ENCODE measurements around the gene IVL.

Gene IVL

DNA sequence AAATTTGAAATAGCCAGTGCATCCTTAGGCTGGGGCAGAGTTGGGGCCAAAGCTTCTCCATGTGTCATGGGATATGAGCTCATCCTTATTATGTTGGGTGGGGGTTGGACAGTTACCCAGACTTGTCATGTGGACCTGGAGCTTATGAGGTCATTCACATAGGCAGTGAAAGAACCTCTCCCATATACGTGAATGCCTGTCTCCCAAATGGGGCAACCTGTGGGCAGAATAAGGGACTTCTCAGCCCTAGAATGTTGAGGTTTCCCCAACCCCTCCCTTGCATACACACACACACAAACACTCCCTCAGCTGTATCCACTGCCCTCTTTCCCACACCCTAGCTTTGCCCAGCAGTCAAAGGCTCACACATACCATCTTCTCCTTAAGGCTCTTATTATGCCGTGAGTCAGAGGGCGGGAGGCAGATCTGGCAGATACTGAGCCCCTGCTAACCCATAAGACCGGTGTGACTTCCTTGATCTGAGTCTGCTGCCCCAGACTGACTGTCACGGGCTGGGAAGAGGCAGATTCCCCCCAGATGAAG is 2.3 kb upstream of the IVL start (continued):
- TF ChIP-seq ZBTB48 (tag by site-specific recombination; IDR thresholded peaks at IDR 0.05) (peak; percentile 65; the same call in 1 of the 2 replicates), ZNF335 (tag by site-specific recombination; conservative IDR thresholded peaks at IDR 0.05) (peak; percentile 61)

DNA sequence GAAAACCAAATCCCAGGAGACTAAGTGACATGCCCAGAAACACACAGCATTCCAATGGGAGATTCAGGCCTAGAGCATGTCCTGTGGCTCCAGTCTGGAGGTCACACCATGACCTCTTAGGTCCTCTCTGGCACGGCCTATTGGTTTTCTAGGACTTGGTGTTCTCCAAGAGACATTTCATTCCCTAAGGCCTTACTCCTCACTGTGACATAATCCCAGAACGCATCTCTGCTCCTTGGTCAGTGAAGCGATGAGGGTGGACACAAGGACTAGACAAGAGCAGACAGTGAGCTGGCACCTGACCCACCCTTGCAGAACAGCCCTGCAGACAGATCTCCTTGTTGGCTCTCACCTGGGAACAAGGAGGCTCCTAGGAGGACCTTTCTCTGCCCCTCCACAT is 860 bp downstream of the IVL start:
- Histone ChIP-seq H3K27ac (ENCODE audit: extremely low read depth, low read depth, low read length) (no peak overlapping the region), H3K9me3 (ENCODE audit: control insufficient read depth, insufficient read depth, low read depth, low read length) (no peaks in the 10 kb centered on the region), H3K4me3 (ENCODE audit: low read depth, low read length) (no peak overlapping the region), H3K36me3 (ENCODE audit: control insufficient read depth in 2 of 2, insufficient read depth in 1 of 2, low read length in 2 of 2) (no peaks in the 10 kb centered on the region), H3K4me1 (ENCODE audit: control insufficient read depth, insufficient read depth, low read length) (no peaks in the 10 kb centered on the region)
- ChIA-PET POLR2A (no interaction called here), CTCF (interaction anchor here (1.0 kb wide), 1 partner anchor 31 kb away, joined by 3 read pairs; the partner anchor contains the start of gene SMCP)
- TF ChIP-seq, protein P1, sequence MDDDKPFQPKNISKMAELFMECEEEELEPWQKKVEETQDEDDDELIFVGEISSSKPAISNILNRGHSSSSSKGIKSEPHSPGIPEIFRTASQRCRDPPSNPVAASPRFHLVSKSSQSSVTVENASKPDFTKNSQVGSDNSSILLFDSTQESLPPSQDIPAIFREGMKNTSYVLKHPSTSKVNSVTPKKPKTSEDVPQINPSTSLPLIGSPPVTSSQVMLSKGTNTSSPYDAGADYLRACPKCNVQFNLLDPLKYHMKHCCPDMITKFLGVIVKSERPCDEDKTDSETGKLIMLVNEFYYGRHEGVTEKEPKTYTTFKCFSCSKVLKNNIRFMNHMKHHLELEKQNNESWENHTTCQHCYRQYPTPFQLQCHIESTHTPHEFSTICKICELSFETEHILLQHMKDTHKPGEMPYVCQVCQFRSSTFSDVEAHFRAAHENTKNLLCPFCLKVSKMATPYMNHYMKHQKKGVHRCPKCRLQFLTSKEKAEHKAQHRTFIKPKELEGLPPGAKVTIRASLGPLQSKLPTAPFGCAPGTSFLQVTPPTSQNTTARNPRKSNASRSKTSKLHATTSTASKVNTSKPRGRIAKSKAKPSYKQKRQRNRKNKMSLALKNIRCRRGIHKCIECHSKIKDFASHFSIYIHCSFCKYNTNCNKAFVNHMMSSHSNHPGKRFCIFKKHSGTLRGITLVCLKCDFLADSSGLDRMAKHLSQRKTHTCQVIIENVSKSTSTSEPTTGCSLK (tag by site-specific recombination; IDR thresholded peaks at IDR 0.05): no peak
- TF ChIP-seq GLIS1 (tag by site-specific recombination; IDR thresholded peaks at IDR 0.05): no peak
- TF ChIP-seq HOXD13 (CRISPR knock-in tag; IDR thresholded peaks at IDR 0.05; ENCODE audit: borderline replicate concordance): no peak

DNA sequence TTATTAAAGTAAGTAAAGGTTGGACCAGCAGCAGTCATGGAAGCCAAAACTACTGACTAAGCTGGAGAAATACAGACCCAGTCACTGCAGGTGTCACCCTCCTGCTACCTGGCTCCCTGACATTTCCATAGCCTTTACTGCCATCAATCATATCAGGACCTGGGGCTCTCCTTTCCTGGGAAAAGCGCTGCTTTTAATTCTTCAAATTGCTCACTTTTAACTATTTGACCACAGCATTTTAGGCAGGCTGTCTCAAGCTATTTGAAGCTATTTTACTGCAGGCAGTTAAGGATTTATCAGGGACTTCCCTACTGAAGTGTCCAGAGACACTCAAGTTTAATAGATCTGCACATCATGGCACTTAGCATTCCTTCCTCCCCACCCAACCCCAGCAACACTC is 4.1 kb downstream of the IVL start:
- Histone ChIP-seq H3K9me3 (ENCODE audit: control insufficient read depth, insufficient read depth, low read depth, low read length) (no peaks in the 10 kb centered on the region), H3K27ac (ENCODE audit: extremely low read depth, low read depth, low read length) (no peak overlapping the region), H3K36me3 (ENCODE audit: control insufficient read depth in 2 of 2, insufficient read depth in 1 of 2, low read length in 2 of 2) (no peaks in the 10 kb centered on the region), H3K4me1 (ENCODE audit: control insufficient read depth, insufficient read depth, low read length) (no peaks in the 10 kb centered on the region), H3K4me3 (ENCODE audit: low read depth, low read length) (no peak overlapping the region)
- ChIA-PET CTCF (interaction anchor here (0.5 to 2.0 kb wide), 3 partner anchors 266 to 341 kb away, joined by 3 to 9 read pairs (median 4); no protein-coding TSS in a partner anchor), POLR2A (no interaction called here)
- TF ChIP-seq, protein P2, sequence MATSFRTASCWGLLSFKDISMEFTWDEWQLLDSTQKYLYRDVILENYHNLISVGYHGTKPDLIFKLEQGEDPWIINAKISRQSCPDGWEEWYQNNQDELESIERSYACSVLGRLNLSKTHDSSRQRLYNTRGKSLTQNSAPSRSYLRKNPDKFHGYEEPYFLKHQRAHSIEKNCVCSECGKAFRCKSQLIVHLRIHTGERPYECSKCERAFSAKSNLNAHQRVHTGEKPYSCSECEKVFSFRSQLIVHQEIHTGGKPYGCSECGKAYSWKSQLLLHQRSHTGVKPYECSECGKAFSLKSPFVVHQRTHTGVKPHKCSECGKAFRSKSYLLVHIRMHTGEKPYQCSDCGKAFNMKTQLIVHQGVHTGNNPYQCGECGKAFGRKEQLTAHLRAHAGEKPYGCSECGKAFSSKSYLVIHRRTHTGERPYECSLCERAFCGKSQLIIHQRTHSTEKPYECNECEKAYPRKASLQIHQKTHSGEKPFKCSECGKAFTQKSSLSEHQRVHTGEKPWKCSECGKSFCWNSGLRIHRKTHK (tag by site-specific recombination; IDR thresholded peaks at IDR 0.05): no peak
- TF ChIP-seq ZNF239 (tag by site-specific recombination; IDR thresholded peaks at IDR 0.05) (no peak), EGR2 (tag by site-specific recombination; IDR thresholded peaks at IDR 0.05; ENCODE audit: low read depth) (no peak), ZNF501 (tag by site-specific recombination; IDR thresholded peaks at IDR 0.05) (no peak), ZNF596 (tag by site-specific recombination; IDR thresholded peaks at IDR 0.05) (no peak), ZNF529 (tag by site-specific recombination; IDR thresholded peaks at IDR 0.05; ENCODE audit: insufficient replicate concordance) (no peak), HOXA7 (CRISPR knock-in tag; IDR thresholded peaks at IDR 0.05; ENCODE audit: borderline replicate concordance) (no peak)

- CTCF ChIA-PET: interaction anchor here (0.5 to 2.0 kb wide), 3 partner anchors 267 to 342 kb away, joined by 3 to 9 read pairs (median 4); no protein-coding TSS in a partner anchor
- no peak overlapping the region for H3K4me3 ChIP-seq (ENCODE audit: low read depth, low read length)
- no peaks in the 10 kb centered on the region for H3K36me3 ChIP-seq (ENCODE audit: control insufficient read depth in 2 of 2, insufficient read depth in 1 of 2, low read length in 2 of 2)
- POLR2A ChIA-PET: no interaction called here
- H3K4me1 ChIP-seq (ENCODE audit: control insufficient read depth, insufficient read depth, low read length): no peaks in the 10 kb centered on the region
- no peaks in the 10 kb centered on the region for H3K9me3 ChIP-seq (ENCODE audit: control insufficient read depth, insufficient read depth, low read depth, low read length)
- H3K27ac ChIP-seq (ENCODE audit: extremely low read depth, low read depth, low read length): no peak overlapping the region
- no peak for TF ChIP-seq ZBTB10 (tag by site-specific recombination; IDR thresholded peaks at IDR 0.05)
- no peak for TF ChIP-seq ZNF416 (tag by site-specific recombination; IDR thresholded peaks at IDR 0.05)
- TF ChIP-seq, protein P3, sequence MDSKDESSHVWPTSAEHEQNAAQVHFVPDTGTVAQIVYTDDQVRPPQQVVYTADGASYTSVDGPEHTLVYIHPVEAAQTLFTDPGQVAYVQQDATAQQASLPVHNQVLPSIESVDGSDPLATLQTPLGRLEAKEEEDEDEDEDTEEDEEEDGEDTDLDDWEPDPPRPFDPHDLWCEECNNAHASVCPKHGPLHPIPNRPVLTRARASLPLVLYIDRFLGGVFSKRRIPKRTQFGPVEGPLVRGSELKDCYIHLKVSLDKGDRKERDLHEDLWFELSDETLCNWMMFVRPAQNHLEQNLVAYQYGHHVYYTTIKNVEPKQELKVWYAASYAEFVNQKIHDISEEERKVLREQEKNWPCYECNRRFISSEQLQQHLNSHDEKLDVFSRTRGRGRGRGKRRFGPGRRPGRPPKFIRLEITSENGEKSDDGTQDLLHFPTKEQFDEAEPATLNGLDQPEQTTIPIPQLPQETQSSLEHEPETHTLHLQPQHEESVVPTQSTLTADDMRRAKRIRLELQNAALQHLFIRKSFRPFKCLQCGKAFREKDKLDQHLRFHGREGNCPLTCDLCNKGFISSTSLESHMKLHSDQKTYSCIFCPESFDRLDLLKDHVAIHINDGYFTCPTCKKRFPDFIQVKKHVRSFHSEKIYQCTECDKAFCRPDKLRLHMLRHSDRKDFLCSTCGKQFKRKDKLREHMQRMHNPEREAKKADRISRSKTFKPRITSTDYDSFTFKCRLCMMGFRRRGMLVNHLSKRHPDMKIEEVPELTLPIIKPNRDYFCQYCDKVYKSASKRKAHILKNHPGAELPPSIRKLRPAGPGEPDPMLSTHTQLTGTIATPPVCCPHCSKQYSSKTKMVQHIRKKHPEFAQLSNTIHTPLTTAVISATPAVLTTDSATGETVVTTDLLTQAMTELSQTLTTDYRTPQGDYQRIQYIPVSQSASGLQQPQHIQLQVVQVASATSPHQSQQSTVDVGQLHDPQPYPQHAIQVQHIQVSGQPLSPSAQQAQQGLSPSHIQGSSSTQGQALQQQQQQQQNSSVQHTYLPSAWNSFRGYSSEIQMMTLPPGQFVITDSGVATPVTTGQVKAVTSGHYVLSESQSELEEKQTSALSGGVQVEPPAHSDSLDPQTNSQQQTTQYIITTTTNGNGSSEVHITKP (tag by site-specific recombination; IDR thresholded peaks at IDR 0.05): no peak
- TF ChIP-seq, protein P4, sequence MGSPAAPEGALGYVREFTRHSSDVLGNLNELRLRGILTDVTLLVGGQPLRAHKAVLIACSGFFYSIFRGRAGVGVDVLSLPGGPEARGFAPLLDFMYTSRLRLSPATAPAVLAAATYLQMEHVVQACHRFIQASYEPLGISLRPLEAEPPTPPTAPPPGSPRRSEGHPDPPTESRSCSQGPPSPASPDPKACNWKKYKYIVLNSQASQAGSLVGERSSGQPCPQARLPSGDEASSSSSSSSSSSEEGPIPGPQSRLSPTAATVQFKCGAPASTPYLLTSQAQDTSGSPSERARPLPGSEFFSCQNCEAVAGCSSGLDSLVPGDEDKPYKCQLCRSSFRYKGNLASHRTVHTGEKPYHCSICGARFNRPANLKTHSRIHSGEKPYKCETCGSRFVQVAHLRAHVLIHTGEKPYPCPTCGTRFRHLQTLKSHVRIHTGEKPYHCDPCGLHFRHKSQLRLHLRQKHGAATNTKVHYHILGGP (tag by site-specific recombination; IDR thresholded peaks at IDR 0.05): no peak
- TF ChIP-seq ZNF324 (tag by site-specific recombination; IDR thresholded peaks at IDR 0.05): no peak
- TF ChIP-seq ZNF311 (tag by site-specific recombination; IDR thresholded peaks at IDR 0.05; ENCODE audit: borderline replicate concordance): no peak
These were observed 4.6 kb downstream of the IVL start for GRCh38 chr1:152912900-152913299.
